ENCODE data around the gene IKBKE. TPM values are rescaled to one million over a fixed set of nuclear protein-coding genes. Genes with fewer than 3 reads are reported as not detected.

Gene IKBKE
- total RNA-seq, 1 donor from 2014 or later = 33.9 TPM

- peaks cover 41% of the 10 kb centered on the region for H3K36me3 Mint-ChIP-seq (ENCODE audit: low read depth)
Observed at GRCh38 chr1:206470692-206471414, 577 bp downstream of the IKBKE start.

DNA sequence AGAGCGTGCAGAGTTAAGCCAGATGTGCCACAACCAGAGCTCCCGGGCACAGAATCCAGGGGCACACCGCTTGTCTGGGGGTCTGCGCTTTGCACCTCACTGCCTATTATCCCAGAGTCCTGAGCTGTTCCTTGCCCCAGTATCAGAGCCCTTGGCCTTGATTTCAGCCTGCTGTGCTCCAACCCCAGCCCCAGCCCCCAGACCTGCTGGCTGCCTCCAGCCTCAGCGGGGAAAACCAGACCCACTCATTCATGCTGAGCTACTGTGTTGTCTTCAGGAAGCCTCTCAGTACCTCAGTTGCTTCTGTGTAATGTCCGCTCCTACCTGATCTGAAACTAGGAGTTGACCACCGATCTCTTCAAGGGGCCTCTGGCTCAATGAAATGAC, 1.1 kb downstream of the IKBKE start:
- Mint-ChIP-seq H3K4me3 (ENCODE audit: low read depth) (peak overlapping the region; percentile 94), H3K9me3 (no peaks in the 10 kb centered on the region), H3K4me1 (ENCODE audit: low read depth) (peaks cover 77% of the 10 kb centered on the region), H3K27ac (peak overlapping the region; percentile 94), H3K27me3 (ENCODE audit: low read depth) (no peaks in the 10 kb centered on the region), H3K36me3 (ENCODE audit: low read depth) (peaks cover 44% of the 10 kb centered on the region)
- no peak for DNase-seq (ENCODE audit: low spot score)
- intact Hi-C loops (cut with micrococcal nuclease) = loop anchor here (10.0 kb wide), 1 partner anchor 333 kb away; no protein-coding TSS in a partner anchor

More at GRCh38 chr1:206470692-206471414, 577 bp downstream of the IKBKE start:
- Mint-ChIP-seq H3K9me3 (no peaks in the 10 kb centered on the region), H3K4me1 (ENCODE audit: low read depth) (peaks cover 80% of the 10 kb centered on the region), H3K4me3 (ENCODE audit: low read depth) (peak overlapping the region; percentile 94), H3K27ac (peak overlapping the region; percentile 94), H3K27me3 (ENCODE audit: low read depth) (no peaks in the 10 kb centered on the region)
- intact Hi-C loops (cut with micrococcal nuclease) = loop anchor here (10.0 kb wide), 1 partner anchor 334 kb away; no protein-coding TSS in a partner anchor
- DNase-seq (ENCODE audit: low spot score) = peak; percentile 44

- intact Hi-C loops (cut with micrococcal nuclease) = loop anchor here (10.0 kb wide), 1 partner anchor 333 kb away; no protein-coding TSS in a partner anchor
- Mint-ChIP-seq H3K36me3 (ENCODE audit: low read depth) (peaks cover 50% of the 10 kb centered on the region), H3K9me3 (no peaks in the 10 kb centered on the region), H3K27ac (peak overlapping the region; percentile 94), H3K27me3 (ENCODE audit: low read depth) (no peaks in the 10 kb centered on the region), H3K4me3 (ENCODE audit: low read depth) (peak overlapping the region; percentile 94), H3K4me1 (ENCODE audit: low read depth) (peaks cover 71% of the 10 kb centered on the region)
- DNase-seq (ENCODE audit: low spot score) = no peak
Observed at GRCh38 chr1:206472024-206472423, 1.7 kb downstream of the IKBKE start.

GRCh38 chr1:206472454-206472853, 2.2 kb downstream of the IKBKE start:
- Mint-ChIP-seq H3K27ac (peak overlapping the region; percentile 94), H3K36me3 (ENCODE audit: low read depth) (peaks cover 54% of the 10 kb centered on the region), H3K27me3 (ENCODE audit: low read depth) (no peaks in the 10 kb centered on the region), H3K9me3 (no peaks in the 10 kb centered on the region), H3K4me1 (ENCODE audit: low read depth) (peaks cover 66% of the 10 kb centered on the region), H3K4me3 (ENCODE audit: low read depth) (peak overlapping the region; percentile 94)
- no peak for DNase-seq (ENCODE audit: low spot score)
- intact Hi-C loops (cut with micrococcal nuclease) = loop anchor here (10.0 kb wide), 1 partner anchor 332 kb away; no protein-coding TSS in a partner anchor

DNA sequence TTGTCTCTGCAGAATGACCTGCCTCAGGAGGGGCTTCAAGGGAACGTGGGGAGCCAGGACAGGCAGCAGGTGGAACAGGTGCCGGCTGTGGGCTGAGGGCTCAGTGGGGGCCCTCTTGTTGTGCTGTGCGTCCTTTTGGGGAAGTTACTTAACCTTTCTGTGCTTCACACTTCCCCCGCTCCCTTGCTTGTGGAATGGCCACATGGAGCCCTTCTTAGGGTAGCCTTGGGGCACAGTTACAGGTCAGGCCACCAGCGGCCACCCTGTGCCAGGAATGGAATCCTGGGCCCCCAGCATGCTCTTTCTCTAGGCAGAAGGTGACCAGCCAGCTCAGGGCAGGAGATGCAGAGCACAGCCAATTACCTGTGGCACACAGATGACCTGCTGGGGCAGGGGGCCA, 2.6 kb downstream of the IKBKE start:
- intact Hi-C loops (cut with micrococcal nuclease) = loop anchor here (10.0 kb wide), 1 partner anchor 332 kb away; no protein-coding TSS in a partner anchor
- Mint-ChIP-seq H3K4me3 (ENCODE audit: low read depth) (peak overlapping the region; percentile 94), H3K36me3 (ENCODE audit: low read depth) (peaks cover 56% of the 10 kb centered on the region), H3K27ac (peak overlapping the region; percentile 94), H3K9me3 (no peaks in the 10 kb centered on the region), H3K4me1 (ENCODE audit: low read depth) (peaks cover 62% of the 10 kb centered on the region), H3K27me3 (ENCODE audit: low read depth) (no peaks in the 10 kb centered on the region)
- DNase-seq (ENCODE audit: low spot score) = no peak

GRCh38 chr1:206476058-206476457, 5.8 kb downstream of the IKBKE start:
- intact Hi-C loops (cut with micrococcal nuclease) = loop anchor here (5.0 to 10.0 kb wide), 2 partner anchors 106 to 329 kb away; no protein-coding TSS in a partner anchor
- Mint-ChIP-seq H3K4me1 (ENCODE audit: low read depth) (peaks cover 44% of the 10 kb centered on the region), H3K36me3 (ENCODE audit: low read depth) (peaks cover 82% of the 10 kb centered on the region), H3K4me3 (ENCODE audit: low read depth) (no peak overlapping the region), H3K27ac (peak overlapping the region; percentile 40), H3K27me3 (ENCODE audit: low read depth) (no peaks in the 10 kb centered on the region), H3K9me3 (no peaks in the 10 kb centered on the region)
- no peak for DNase-seq (ENCODE audit: low spot score)

GRCh38 chr1:206476591-206476990, 6.3 kb downstream of the IKBKE start:
- peaks cover 42% of the 10 kb centered on the region for H3K4me1 Mint-ChIP-seq (ENCODE audit: low read depth)
- peaks cover 82% of the 10 kb centered on the region for H3K36me3 Mint-ChIP-seq (ENCODE audit: low read depth)
- intact Hi-C loops (cut with micrococcal nuclease) = loop anchor here (5.0 to 10.0 kb wide), 2 partner anchors 106 to 328 kb away; no protein-coding TSS in a partner anchor
- no peaks in the 10 kb centered on the region for H3K27me3 Mint-ChIP-seq (ENCODE audit: low read depth)
- H3K4me3 Mint-ChIP-seq (ENCODE audit: low read depth) = no peak overlapping the region
- DNase-seq (ENCODE audit: low spot score) = no peak
- no peaks in the 10 kb centered on the region for H3K9me3 Mint-ChIP-seq
- H3K27ac Mint-ChIP-seq = peak overlapping the region; percentile 38

DNA sequence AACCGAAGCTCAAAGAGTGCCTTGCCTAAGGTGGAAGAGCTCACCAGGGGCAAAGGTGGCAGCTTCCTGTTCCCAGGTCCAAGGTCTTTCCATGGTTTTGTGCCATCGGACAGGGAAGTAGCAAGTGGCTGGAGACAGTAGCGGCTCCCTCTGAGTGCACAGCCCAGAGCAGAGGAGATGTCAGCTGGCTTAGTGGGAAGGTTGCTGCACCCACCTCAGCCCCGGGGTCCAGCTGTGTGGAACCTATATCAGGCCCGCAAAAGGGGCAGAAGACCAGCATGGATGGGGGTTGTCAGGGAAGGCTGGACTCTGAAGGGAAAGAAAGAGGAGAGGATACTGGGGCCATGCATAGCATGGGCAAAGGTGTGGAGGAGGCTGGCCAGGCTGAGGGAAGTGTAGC, 6.8 kb downstream of the IKBKE start:
- no peak overlapping the region for H3K4me3 Mint-ChIP-seq (ENCODE audit: low read depth)
- peaks cover 81% of the 10 kb centered on the region for H3K36me3 Mint-ChIP-seq (ENCODE audit: low read depth)
- H3K27me3 Mint-ChIP-seq (ENCODE audit: low read depth) = no peaks in the 10 kb centered on the region
- no peak overlapping the region for H3K27ac Mint-ChIP-seq
- intact Hi-C loops (cut with micrococcal nuclease) = loop anchor here (5.0 to 10.0 kb wide), 2 partner anchors 105 to 328 kb away; no protein-coding TSS in a partner anchor
- DNase-seq (ENCODE audit: low spot score) = no peak
- peaks cover 36% of the 10 kb centered on the region for H3K4me1 Mint-ChIP-seq (ENCODE audit: low read depth)
- no peaks in the 10 kb centered on the region for H3K9me3 Mint-ChIP-seq

DNA sequence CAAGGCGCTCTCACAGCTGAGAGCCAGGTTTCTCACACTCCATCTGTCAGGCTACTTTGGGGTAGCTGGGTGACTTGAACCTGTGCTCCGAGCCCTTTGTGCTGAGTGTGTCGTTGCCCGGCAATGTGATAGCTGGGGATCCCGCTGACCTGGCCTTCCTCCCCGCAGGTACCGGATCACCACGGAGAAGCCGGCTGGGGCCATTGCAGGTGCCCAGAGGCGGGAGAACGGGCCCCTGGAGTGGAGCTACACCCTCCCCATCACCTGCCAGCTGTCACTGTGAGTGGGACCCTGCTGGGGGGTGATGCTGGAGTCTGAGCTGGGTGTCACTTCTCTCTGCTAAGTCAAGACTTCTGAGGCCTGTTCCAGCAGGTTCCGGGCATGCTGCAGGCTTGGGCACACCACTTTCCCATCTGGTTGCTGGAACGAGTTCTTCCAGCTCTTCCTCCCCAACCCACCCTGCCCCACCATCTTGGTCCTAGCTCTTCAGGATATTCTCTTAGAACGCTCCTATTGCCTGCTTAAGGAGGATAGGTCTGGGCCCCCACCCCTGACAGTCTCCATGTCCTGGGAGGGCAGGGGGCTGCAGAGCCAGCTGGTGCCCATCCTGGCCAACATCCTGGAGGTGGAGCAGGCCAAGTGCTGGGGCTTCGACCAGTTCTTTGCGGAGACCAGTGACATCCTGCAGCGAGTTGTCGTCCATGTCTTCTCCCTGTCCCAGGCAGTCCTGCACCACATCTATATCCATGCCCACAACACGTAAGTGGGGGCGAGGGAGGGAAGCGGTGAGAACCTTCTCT, 7.5 kb downstream of the IKBKE start:
- peaks cover 83% of the 10 kb centered on the region for H3K36me3 Mint-ChIP-seq (ENCODE audit: low read depth)
- peaks cover 30% of the 10 kb centered on the region for H3K4me1 Mint-ChIP-seq (ENCODE audit: low read depth)
- no peak for DNase-seq (ENCODE audit: low spot score)
- no peaks in the 10 kb centered on the region for H3K27me3 Mint-ChIP-seq (ENCODE audit: low read depth)
- H3K4me3 Mint-ChIP-seq (ENCODE audit: low read depth) = no peak overlapping the region
- no peaks in the 10 kb centered on the region for H3K9me3 Mint-ChIP-seq
- no peak overlapping the region for H3K27ac Mint-ChIP-seq
- intact Hi-C loops (cut with micrococcal nuclease) = loop anchor here (5.0 to 10.0 kb wide), 2 partner anchors 105 to 327 kb away; no protein-coding TSS in a partner anchor

DNA sequence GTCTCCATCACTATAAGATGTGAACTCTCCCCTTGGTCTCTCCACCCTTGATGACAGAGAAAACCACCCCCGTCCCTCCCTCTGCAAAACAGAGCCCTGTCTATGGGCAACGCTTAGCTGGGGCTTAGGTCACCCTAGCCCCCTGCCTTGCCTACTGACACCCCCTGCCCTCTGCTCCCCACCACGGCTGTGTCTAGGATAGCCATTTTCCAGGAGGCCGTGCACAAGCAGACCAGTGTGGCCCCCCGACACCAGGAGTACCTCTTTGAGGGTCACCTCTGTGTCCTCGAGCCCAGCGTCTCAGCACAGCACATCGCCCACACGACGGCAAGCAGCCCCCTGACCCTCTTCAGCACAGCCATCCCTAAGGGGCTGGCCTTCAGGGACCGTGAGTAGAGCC, 8.5 kb downstream of the IKBKE start:
- intact Hi-C loops (cut with micrococcal nuclease) = loop anchor here (5.0 to 10.0 kb wide), 2 partner anchors 104 to 326 kb away; no protein-coding TSS in a partner anchor
- Mint-ChIP-seq H3K36me3 (ENCODE audit: low read depth) (peaks cover 82% of the 10 kb centered on the region), H3K4me3 (ENCODE audit: low read depth) (no peak overlapping the region), H3K27me3 (ENCODE audit: low read depth) (no peaks in the 10 kb centered on the region), H3K27ac (no peak overlapping the region), H3K4me1 (ENCODE audit: low read depth) (peaks cover 22% of the 10 kb centered on the region), H3K9me3 (no peaks in the 10 kb centered on the region)
- no peak for DNase-seq (ENCODE audit: low spot score)

GRCh38 chr1:206479183-206480125, 9.2 kb downstream of the IKBKE start:
- peaks cover 77% of the 10 kb centered on the region for H3K36me3 Mint-ChIP-seq (ENCODE audit: low read depth)
- no peak overlapping the region for H3K4me3 Mint-ChIP-seq (ENCODE audit: low read depth)
- H3K27me3 Mint-ChIP-seq (ENCODE audit: low read depth) = no peaks in the 10 kb centered on the region
- DNase-seq (ENCODE audit: low spot score) = peak; percentile 44
- H3K9me3 Mint-ChIP-seq = no peaks in the 10 kb centered on the region
- H3K4me1 Mint-ChIP-seq (ENCODE audit: low read depth) = peaks cover 17% of the 10 kb centered on the region
- H3K27ac Mint-ChIP-seq = peak overlapping the region; percentile 81
- intact Hi-C loops (cut with micrococcal nuclease) = loop anchor here (5.0 to 10.0 kb wide), 2 partner anchors 103 to 325 kb away; no protein-coding TSS in a partner anchor

- H3K4me3 Mint-ChIP-seq (ENCODE audit: low read depth) = no peak overlapping the region
- no peak for DNase-seq (ENCODE audit: low spot score)
- H3K27ac Mint-ChIP-seq = no peak overlapping the region
- intact Hi-C loops (cut with micrococcal nuclease) = no loop called here
- no peaks in the 10 kb centered on the region for H3K9me3 Mint-ChIP-seq
- peaks cover 12% of the 10 kb centered on the region for H3K4me1 Mint-ChIP-seq (ENCODE audit: low read depth)
- no peaks in the 10 kb centered on the region for H3K27me3 Mint-ChIP-seq (ENCODE audit: low read depth)
- H3K36me3 Mint-ChIP-seq (ENCODE audit: low read depth) = peaks cover 76% of the 10 kb centered on the region
Observed at GRCh38 chr1:206480211-206480610, 9.9 kb downstream of the IKBKE start.
